GM19468 (cell line): ENCODE measurements around the gene BASP1.
"Not testable (repeated sequence)": the region's sequence is repeated elsewhere in the genome, so short reads cannot be mapped to it uniquely, and the experiment has no call there.

Experiments used
- ATAC-seq: cut with Tn5 transposase; IDR thresholded peaks from one replicate; pipeline ENCODE4 v1.9.1; 2021; ENCODE audit warnings: mild to moderate bottlenecking, moderate library complexity, moderate number of reproducible peaks; ENCODE audit not compliant: unreplicated experiment; ENCODE audit errors: extremely low read depth

The BASP1 gene

DNA sequence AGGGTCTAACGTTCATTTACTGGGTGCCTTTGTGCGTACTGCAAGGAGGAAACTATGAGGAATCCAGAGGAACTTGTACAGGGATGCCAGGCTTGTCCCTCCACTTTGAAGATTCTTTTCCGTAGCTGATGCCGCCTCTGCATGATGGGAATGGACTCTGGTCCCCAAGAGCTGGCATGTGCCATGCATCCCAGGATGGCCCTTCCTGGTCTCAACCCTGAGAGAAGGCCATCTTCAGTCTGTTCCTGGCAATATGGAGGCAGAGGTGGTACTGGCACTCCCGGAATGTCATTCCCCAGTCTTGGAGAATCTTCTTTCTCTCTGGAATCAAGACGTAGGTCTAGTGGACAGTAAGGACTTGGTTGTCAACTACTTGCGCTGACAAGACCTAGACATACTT lies 61.5 kb downstream of the BASP1 start:
- ATAC-seq = no peak

DNA sequence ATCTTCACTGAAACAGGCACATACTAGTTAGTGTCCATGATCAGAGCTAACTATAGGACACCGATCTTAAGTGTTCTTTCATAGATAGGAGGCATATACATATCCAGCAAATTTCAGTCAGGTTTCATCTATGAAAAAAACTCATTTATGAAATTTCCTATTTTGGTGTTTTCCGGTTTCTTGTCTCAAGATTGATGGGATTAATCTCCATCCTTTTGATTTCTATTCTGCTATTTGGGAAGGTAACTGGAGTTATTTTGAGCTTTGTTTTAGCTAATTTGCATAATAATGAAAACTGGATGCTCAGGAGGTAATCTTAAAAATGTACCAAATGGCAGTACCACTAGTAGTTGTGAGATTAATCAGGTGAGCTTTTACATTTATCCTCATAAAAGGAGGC lies 62.1 kb downstream of the BASP1 start:
- no peak for ATAC-seq

DNA sequence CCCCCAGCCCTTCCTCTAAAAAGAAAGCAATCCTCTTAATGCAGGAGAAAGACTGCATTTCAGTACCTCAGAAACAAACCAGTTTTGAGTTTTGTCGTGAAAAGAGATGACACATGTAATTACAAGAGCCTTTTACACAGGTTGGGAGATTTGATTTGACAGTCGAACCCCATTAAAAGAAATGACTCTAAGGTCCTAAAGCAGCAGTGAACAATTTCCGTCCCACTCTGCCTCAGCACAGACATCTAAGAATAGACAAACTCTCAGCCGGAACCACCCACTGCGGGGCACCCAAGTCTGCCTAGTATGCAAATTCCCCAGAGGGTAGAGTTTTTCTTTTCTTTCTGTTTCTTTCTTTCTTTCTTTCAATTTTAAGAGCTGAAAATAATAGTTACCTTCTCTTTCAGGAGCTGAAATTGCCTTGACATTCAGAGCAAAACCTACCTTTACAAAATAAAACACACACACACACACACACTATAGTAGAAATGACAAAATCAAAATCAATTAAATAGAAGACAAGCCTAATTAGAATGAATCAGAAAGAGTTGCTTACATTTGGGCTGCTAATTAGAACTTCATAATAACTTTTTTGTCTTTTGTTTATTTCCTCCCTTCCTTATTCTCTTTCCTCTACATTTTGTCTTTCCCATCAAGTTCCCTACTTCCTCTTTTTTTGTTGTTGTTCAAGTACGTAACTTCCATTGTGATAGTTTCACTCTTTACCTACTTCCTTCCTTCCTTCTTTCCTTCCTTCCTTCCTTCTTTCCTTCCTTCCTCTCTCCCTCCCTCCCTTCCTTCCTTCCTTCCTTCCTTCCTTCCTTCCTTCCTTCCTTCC lies 65.1 kb downstream of the BASP1 start:
- peak; percentile 97 for ATAC-seq

DNA sequence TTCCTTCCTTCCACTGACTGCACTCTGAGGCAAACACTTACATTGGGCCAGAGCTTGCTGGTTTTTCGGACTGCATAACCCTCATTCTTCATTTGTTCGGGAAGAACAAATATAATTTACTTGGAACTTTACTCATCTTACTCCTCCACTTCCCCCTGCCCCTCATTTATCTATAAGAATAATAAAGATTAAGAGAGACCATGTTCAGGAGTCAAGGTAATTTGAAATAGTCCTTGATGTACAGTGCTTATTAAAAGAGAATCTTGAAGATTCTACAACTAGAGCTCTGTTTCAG lies 65.6 kb downstream of the BASP1 start:
- no peak for ATAC-seq

DNA sequence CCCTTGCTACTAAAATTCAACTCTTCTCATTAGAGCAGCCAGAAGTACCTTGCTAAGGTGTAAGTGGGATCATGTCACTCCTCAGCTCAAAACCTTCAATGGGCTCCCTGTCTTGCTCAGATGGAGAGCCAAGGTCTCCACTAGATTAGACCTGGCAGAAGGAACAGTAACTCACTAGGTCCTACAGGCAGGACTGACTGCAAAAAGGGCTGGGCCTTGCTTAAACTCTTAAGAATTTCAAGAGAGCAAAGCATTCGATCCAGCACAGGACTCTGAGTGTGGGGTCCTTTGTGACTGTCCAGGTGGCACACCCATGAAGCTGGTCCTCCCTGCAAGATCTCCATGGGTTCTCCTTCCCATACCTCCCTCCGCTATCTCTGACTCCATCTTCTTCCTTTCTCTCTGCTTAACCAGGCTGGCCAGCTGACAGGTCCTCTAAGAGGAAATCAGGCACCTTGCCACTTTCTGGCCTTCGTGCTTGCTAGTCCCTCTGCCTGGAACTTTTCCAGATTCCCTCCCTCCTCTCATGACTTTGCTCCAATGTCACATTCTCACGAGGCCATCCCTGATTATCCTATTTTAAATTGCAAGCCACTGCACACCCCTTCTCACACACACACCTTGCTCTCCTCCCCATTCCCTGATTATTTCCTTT lies 70.2 kb downstream of the BASP1 start:
- no peak for ATAC-seq

DNA sequence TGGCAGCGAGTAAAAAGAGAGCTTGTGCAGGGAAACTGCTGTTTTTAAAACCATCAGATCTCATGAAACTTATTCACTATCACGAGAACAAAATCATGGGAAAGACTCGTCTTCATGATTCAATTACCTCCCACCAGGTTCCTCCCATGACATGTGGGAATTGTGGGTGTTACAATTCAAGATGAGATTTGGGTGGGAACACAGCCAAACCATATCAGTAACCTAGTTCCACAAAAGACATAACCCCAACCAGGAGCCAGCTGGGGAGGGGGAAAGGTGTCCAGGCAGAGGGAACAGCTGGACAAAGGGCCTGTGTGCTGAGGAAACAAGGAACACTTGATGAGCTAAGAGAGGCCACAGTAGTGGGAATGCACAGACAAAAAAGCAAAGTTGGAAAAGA lies 71.1 kb downstream of the BASP1 start:
- ATAC-seq = no peak

DNA sequence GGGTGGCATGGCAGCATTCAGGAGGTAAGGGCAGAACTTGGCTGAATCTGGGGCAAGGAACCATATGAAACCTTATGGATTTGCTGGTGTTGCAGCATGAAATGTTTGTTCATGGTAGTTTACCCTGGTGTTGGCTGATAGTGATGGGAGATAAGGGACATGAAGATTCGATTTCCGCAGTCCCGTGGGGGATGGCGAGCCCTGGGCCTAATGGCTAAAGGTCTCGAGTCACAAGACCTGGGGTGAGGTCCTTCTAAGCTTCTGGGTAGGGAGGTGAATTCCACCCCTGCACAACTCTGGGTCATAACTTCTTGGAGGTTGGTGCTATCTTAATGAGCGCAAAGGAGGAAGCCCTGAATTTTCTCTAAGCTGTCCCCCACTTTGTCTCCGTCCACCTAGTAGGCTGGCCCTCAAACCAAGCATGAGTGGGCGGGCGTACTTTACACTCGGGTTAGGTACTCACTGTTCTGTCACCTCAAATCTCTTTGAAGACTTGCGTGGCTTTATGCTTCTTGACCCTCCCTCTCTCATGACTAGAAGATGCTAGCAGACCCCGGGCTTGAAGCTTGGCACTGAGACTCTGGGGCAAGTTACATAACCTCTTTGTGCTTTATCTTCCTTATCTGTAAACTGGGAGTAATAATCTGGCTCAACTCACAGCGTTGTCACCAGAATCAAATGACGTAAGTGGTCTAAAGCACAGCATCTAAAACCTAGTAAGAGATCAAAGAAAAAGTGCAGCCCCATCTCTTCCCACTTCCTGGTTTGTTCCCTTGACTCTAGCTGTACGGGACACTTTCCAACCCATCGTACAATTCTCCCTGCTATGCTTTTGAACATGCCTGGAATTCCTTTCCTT lies 72.5 kb downstream of the BASP1 start:
- ATAC-seq = no peak

DNA sequence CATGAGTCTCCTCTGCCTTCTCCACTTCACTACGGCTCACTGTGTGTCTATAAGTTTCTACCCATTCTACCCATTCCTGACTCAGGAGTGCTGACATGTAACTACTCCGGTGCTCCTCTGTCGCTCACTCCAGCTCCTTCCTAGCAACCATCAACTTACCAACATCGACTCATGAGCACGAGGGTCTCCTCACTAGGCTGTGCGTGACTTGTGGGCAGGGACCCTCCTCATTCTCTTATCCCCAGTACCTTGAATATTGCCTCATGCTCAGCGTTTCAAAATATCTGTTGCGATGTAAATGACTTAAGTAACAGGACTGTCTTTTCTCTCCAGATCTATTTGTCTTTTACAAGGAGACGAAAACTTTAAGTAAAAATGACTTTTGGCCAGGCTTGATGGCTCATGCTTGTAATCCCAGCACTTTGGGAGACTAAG lies 73.1 kb downstream of the BASP1 start:
- ATAC-seq = no peak

DNA sequence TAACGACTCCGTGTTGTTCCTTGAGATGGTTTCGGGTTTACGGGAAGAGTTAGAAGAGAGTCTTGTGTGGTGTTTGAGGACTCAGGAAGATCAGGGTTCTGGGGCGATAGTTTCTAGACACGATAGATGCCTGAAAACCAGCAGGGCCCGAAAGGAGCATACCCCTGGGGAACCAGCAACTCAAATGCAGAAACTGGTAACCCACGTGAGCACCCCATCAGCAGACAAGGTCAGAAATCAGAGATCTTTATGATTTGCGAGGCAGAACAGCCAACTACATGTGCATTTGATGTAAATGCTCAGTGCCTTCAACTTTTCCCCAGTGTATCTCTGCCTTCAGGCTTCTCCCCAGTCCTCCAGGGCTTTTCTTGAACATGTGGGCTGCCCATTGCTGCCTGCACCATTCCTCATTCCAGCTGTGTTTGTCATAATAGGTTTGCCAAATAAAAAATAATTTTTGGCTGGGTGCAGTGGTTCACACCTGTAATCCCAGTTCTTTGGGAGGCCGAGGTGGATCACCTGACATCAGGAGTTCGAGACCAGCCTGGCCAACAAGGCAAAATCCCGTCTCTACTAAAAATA lies 75.1 kb downstream of the BASP1 start:
- no peak for ATAC-seq

DNA sequence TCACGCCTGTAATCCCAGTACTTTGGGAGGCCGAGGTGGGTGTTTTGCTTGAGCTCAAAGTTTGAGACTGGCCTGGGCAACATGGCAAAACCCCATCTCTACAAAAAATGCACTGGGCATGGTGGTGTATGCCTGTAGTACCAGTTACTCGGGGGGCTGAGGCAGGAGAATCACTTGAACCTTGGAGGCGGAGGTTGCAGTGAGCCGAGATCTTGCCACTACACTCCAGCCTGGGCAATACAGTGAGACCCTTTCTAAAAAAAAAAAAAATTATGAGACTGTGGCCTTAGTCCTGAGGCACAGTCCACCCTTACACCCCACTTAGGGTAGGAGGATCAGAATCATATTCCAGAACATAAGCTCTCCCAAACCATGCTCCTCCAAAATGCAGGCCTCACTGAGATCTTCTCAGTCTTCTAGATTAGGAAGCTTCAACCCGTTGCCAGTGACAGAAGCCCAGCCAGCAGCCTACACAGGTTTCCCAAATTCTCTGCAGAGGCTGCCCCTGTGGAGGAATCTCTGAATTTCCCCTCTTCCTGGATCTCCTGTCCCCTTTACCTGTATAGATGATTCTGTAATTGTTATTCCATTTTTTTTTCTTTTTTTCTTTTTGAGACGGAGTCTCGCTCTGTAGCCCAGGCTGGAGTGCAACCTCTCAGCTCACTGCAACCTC lies 77.3 kb downstream of the BASP1 start:
- no peak for ATAC-seq

DNA sequence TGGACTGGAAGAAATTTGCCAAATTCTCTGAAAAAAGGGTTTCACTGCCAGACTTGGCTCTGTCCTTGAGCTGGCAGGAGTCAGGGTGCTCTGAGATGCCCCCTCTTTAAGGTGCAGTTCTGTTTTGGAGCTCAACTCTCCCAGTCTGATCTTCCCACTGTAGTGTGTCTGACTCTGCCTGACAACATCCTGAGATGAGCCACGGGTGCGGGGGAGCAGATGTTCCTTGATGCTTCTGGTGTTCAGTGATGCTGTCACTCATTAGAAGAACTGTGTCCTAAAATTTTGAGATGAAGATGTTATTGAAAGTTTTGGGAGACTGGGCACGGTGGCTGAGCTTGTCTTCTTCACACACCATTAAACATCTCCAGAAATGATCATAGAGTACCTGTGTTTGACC lies 78.2 kb downstream of the BASP1 start:
- ATAC-seq = no peak

DNA sequence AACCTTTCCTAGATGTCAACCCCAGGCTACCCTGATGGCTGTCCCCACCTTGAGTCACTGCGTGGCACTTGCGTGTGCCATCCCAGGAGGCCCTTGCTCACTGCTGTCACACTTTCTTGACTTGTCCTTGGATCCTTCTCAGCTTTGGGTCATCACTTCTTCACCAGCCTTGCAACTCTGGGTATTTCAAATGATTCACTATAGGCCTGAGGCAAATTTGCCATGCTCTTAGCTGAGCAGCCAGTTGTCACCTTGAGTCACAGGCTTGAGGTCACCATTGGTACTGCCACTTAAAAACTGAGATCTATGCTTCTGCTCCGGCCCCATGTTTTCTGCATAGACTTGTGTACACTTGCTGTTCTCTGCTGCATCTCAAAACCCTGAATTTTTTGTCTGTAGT lies 84.7 kb downstream of the BASP1 start:
- ATAC-seq = no peak

DNA sequence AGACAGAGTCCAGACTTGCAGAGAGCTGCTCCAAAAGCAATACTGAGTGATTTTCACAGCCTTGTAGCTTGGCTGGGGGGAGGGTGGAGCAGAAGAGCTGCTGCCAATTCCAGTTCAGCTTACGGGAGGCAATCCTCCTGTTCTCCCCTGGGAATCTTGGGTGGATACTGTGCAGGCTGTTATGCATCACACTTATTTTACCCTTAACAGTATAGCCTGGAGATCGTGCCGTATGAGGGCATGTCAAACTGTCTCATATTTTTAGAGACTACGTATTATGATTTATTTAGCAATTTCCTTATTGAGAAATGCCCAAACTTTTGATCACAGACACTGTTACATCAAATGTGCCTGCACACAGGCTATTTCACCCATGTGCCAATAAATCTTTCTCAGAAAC lies 85.2 kb downstream of the BASP1 start:
- ATAC-seq = no peak

DNA sequence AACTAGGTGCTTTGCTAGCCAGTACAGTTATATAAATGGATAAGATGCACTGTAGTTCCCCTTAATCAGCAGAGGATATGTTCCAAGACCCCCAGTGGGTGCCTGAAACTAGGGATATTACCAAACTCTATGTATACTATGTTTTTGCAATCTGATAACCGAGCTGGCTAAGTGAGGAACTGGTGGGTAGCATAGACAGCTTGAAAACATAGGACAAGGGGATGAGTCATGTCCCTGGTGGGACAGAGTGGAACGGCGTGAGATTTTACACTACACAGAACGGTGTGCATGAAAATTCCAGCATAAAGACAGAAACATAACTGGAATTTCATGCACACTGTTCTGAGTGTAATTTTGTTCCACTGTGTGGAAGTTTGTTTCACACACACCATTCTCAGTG lies 86.9 kb downstream of the BASP1 start:
- ATAC-seq = no peak

DNA sequence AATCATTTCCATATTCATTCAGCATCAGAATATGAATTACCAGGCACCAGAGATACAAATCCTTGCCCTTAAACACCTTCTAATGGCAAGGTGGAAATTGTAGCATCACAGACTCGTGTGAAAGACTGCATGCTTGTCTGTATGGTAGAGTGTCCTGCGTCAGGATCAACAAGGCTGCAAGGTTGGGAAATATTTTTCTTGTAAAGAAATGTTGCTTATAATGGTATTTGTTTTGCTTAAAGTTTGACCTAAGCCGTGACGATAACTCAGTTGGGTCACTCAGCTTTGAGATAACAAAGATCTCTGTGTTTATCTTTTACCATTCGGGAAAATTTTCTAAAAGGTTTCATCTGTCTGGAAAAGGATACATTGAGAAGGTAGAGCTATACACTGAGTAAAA lies 87.6 kb downstream of the BASP1 start:
- ATAC-seq = no peak

DNA sequence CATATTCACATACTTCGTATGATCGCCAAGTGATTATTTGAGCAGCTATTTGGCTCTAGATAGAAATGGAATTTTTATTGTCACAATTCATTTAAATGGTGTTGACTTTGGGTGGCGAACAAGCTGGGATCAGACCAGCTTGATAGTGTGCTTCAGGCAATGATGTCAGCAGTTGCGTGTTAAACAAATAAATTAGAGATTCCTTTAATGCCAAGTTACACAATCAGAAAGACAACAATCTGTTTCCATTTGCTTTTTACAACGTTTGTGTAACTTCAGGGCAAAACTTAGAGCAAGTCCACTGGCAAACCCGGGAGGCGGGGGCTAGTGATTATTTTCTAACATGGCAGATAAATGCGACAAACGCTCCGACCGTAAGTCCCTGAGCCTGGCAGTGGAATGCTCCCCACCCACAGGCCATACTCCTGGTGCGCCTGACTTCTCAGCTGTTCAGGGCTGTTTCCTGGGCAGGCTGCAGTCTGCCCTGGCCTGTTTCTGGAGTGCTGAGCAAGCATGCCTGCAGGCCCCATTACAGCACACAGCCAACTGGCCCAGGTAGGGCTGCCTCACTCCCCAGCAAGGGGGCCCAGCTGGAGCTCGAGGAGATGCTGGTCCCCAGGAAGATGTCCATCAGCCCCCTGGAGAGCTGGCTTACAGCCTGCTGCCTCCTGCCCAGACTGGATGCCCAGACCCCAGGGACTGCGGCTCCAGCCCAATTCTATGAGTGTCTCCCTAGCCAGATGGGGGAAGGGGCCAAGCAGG lies 88.7 kb downstream of the BASP1 start:
- ATAC-seq = no peak

DNA sequence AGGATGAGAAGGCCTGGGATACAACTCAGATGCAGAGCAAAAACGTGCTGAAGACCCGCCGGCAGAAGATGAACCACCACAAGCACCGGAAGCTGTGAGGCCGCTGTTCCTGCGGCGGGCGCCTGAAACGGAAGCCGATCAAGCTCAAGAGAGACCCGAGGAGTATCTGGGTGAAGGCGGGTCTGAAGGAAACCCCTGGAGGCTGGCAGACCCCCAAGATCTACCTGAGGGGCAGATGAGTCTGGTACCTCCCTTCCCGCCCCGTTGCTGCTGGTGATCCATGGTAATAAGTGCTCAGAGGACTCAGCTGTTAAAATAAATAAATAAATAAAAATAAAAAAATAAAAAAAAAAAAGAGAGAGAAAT lies 89.3 kb downstream of the BASP1 start:
- ATAC-seq = no peak

DNA sequence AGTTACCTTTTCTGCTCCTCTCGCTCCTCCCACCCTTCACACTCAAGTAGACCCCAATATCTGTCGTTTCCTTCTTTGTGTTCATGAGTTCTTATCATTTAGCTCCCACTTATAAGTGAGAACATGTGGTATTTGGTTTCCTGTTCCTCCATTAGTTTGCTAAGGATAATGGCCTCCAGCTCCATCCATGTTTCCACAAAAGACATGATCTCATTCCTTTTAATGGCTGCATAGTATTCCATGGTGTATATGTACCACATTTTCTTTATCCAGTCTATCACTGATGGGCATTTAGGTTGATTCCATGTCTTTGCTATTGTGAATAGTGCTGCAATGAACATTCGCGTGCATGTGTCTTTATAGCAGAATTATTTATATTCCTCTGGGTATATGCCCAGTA lies 90.0 kb downstream of the BASP1 start:
- ATAC-seq = not testable (repeated sequence)

DNA sequence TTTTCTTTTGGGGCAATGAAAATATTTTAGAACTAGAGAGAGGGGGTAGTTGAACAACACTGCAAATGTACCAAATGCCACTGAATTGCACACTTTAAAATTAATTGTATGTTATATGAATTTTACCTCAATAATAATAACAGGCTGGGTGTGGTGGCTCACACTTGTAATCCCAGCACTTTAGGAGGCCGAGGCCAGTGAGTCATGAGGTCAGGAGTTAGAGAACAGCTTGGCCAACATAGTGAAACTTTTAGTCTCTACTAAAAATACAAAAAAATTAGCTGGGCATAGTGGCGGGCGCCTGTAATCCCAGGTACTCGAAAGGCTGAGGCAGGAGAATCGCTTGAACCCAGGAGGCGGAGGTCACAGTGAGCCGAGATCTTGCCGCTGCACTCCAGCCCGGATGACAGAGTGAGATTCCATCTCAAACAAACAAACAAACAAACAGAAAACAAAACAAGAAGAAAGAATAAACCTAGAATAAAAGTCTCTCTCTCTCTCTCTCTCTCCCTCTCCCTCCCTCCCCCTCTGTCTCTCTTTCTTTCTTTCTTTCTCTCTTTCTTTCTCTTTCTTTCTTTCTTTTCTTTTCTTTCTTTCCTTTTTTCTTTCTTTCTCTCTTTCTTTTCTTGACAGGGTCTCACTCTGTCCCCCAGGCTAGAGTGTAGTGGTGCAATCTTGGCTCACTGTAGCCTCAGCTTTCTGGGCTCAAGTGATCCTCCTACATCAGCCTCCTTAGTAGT lies 91.1 kb downstream of the BASP1 start:
- no peak for ATAC-seq
